Measurements from ENCODE around the gene LANCL2. TPM values are rescaled to one million over a fixed set of nuclear protein-coding genes. Genes with fewer than 3 reads are reported as not detected.

The LANCL2 gene
- total and polyA plus RNA-seq, 9 of the 15 experiments (the other 6 are each of a cell fraction or from before 2014, with no cell fraction given), result 5.3 to 18.5 (median 13.5) TPM

- Histone ChIP-seq H4K20me1 (replicated peaks; ENCODE audit: control insufficient read depth, insufficient read depth, low read length) (no peaks in the 10 kb centered on the region), H3K9me3 (replicated peaks; ENCODE audit: control insufficient read depth, insufficient read depth, low read depth, low read length) (no peaks in the 10 kb centered on the region), H2AFZ (ENCODE audit: low read depth, low read length) (no peak overlapping the region), H3K4me3 (no peak overlapping the region), H3K9ac (ENCODE audit: insufficient read depth in 1 of 2, low read depth in 2 of 2, low read length in 2 of 2) (no peak overlapping the region), H3K9me1 (ENCODE audit: control insufficient read depth, insufficient read depth, low read length) (peaks cover 2% of the 10 kb centered on the region), H3K27ac (ENCODE audit: extremely low read depth, low read depth, low read length) (no peak overlapping the region), H3K4me2 (ENCODE audit: insufficient read depth, low read length) (no peak overlapping the region), H3K27me3 (ENCODE audit: control insufficient read depth in 2 of 2, insufficient read depth in 2 of 2, low read length in 2 of 2) (peaks cover 2 to 6% of the 10 kb centered on the region in 2 experiments; a peak in 1 of 5 replicates), H3K79me2 (ENCODE audit: control insufficient read depth, insufficient read depth, low read length) (peaks cover 4% of the 10 kb centered on the region), H3K36me3 (ENCODE audit: control insufficient read depth, insufficient read depth, low read length) (no peaks in the 10 kb centered on the region), H3K4me1 (replicated peaks in 1 of 2; ENCODE audit: control insufficient read depth in 2 of 2, insufficient read depth in 2 of 2, low read length in 2 of 2) (peaks cover 4 to 15% of the 10 kb centered on the region in 2 experiments; a peak in 4 of 5 replicates)
- DNase-seq (ENCODE audit: extremely low read depth in 1 of 4, low spot score in 3 of 4) (no peak), ATAC-seq (no peak), FAIRE-seq (no peak)
- intact Hi-C loops (cut with micrococcal nuclease) (no loop called here), in situ Hi-C loops (cut with MboI) (no loop called here)
- TF ChIP-seq POLR2AphosphoS5 (IDR thresholded peaks at IDR 0.05; ENCODE audit: control insufficient read depth, insufficient read depth, low read depth, low read length) (no peak), KLF6 (CRISPR knock-in tag; IDR thresholded peaks at IDR 0.05; ENCODE audit: borderline replicate concordance) (no peak), ZFX (CRISPR knock-in tag; IDR thresholded peaks at IDR 0.05) (no peak), ZNF184 (CRISPR knock-in tag; IDR thresholded peaks at IDR 0.05) (no peak), ZNF668 (CRISPR knock-in tag; IDR thresholded peaks at IDR 0.05) (no peak), ZNF77 (CRISPR knock-in tag; IDR thresholded peaks at IDR 0.05) (no peak), CHD2 (IDR thresholded peaks at IDR 0.05; ENCODE audit: low read depth, low read length) (no peak), NCOR1 (IDR thresholded peaks at IDR 0.05) (no peak), FOXM1 (IDR thresholded peaks at IDR 0.05; ENCODE audit: low read depth) (no peak), FOXM1 (CRISPR knock-in tag; IDR thresholded peaks at IDR 0.05; ENCODE audit: low read depth) (no peak), ZNF384 (IDR thresholded peaks at IDR 0.05; ENCODE audit: low read depth, low read length) (no peak), JUN (IDR thresholded peaks at IDR 0.05; ENCODE audit: borderline replicate concordance, low read depth, low read length) (no peak), JUN (CRISPR knock-in tag; IDR thresholded peaks at IDR 0.05; ENCODE audit: borderline replicate concordance) (no peak), RHOXF2B (CRISPR knock-in tag; conservative IDR thresholded peaks at IDR 0.05) (no peak), CTBP1 (IDR thresholded peaks at IDR 0.05; ENCODE audit: borderline replicate concordance) (no peak), ZBTB11 (CRISPR knock-in tag; IDR thresholded peaks at IDR 0.05) (no peak), ZNF699 (CRISPR knock-in tag; IDR thresholded peaks at IDR 0.05; ENCODE audit: insufficient replicate concordance) (no peak), PHB2 (IDR thresholded peaks at IDR 0.05; ENCODE audit: low read depth) (no peak), MAFF (IDR thresholded peaks at IDR 0.05; ENCODE audit: low read length) (no peak), USF1 (CRISPR knock-in tag; IDR thresholded peaks at IDR 0.05) (no peak), SMARCC2 (IDR thresholded peaks at IDR 0.05; ENCODE audit: low read depth) (no peak)
- 26% methylated on average over 3 of the region's 6 CpGs for WGBS (ENCODE audit: insufficient coverage, low coverage, missing lambda C conversion rate)
- BruUV-seq (replicated peaks), result no TSS peak
- ChIA-PET POLR2A (interaction anchor here (0.6 kb wide), 1 partner anchor 505 kb away, joined by 3 read pairs; no protein-coding TSS in a partner anchor), CTCF (ENCODE audit: low intra/inter-chr PET ratio) (no interaction called here)
Measured at GRCh38 chr7:55361560-55361959, 3.6 kb upstream of the LANCL2 start.
